H9 (cell line): ENCODE results near the gene C20orf144. TPM values are rescaled to one million over a fixed set of nuclear protein-coding genes. Genes with fewer than 3 reads are reported as not detected.

Experiments used
- DNase-seq: peaks from one replicate; pipeline ENCODE4 v3.0.0-alpha.2; 2017
- H2AFZ ChIP-seq: one replicate; pipeline ENCODE4 v1.6.1; 2013; ENCODE audit warnings: mild to moderate bottlenecking, low read length, control low read depth, moderate library complexity
- H2AK5ac ChIP-seq: 2 replicates; pipeline ENCODE4 v1.6.1; 2013; ENCODE audit warnings: low read length, control low read depth, mixed read lengths; ENCODE audit not compliant: insufficient read length
- H2BK120ac ChIP-seq: one replicate; pipeline ENCODE4 v1.6.1; 2013; ENCODE audit warnings: low read depth, mild to moderate bottlenecking, low read length, control low read depth, inconsistent platforms; ENCODE audit not compliant: poor library complexity, severe bottlenecking
- H2BK12ac ChIP-seq: 2 replicates; pipeline ENCODE4 v1.6.1; 2013; ENCODE audit warnings: low read length, control low read depth, mixed read lengths, low read depth; ENCODE audit not compliant: insufficient read length
- H2BK15ac ChIP-seq: 2 replicates; pipeline ENCODE4 v1.6.1; 2013; ENCODE audit warnings: low read depth, low read length, control low read depth
- H2BK20ac ChIP-seq: one replicate; pipeline ENCODE4 v1.6.1; 2013; ENCODE audit warnings: low read depth, mild to moderate bottlenecking, low read length, control low read depth, inconsistent platforms; ENCODE audit not compliant: poor library complexity, severe bottlenecking
- H2BK5ac ChIP-seq: 2 replicates; pipeline ENCODE4 v1.6.1; 2013; ENCODE audit warnings: low read length, control low read depth, mixed read lengths; ENCODE audit not compliant: insufficient read length
- H3K14ac ChIP-seq: 2 replicates; pipeline ENCODE4 v1.6.1; 2013; ENCODE audit warnings: low read length, control low read depth; ENCODE audit not compliant: insufficient read depth
- H3K18ac ChIP-seq: 2 replicates; pipeline ENCODE4 v1.6.1; 2013; ENCODE audit warnings: low read depth, mild to moderate bottlenecking, mixed read lengths, low read length, control low read depth; ENCODE audit not compliant: insufficient read length
- H3K23ac ChIP-seq: 2 replicates; pipeline ENCODE4 v1.6.1; 2013; ENCODE audit warnings: low read length, control low read depth, mixed read lengths, low read depth; ENCODE audit not compliant: insufficient read length
- H3K23me2 ChIP-seq: 2 replicates; pipeline ENCODE4 v1.6.1; 2013; ENCODE audit warnings: low read depth, mild to moderate bottlenecking, mixed read lengths, low read length, control low read depth; ENCODE audit not compliant: insufficient read length, poor library complexity, severe bottlenecking
- H3K27ac ChIP-seq: 2 replicates; pipeline ENCODE4 v1.5.1; 2013; ENCODE audit warnings: low read length, control low read depth, mixed read lengths, low read depth; ENCODE audit not compliant: insufficient read length
- H3K27me3 ChIP-seq: 2 replicates; pipeline ENCODE4 v1.6.1; 2013; ENCODE audit warnings: low read length, control low read depth, inconsistent platforms; ENCODE audit not compliant: insufficient read depth
- H3K4ac ChIP-seq: 2 replicates; pipeline ENCODE4 v1.6.1; 2013; ENCODE audit warnings: low read depth, mild to moderate bottlenecking, control low read depth, inconsistent platforms, low read length, moderate library complexity
- H3K4me1 ChIP-seq: 2 replicates; pipeline ENCODE4 v1.6.1; 2013; ENCODE audit warnings: low read length, control low read depth, inconsistent platforms; ENCODE audit not compliant: insufficient read depth
- H3K4me2 ChIP-seq: 2 replicates; pipeline ENCODE4 v1.6.1; 2013; ENCODE audit warnings: low read length, control low read depth, mixed read lengths; ENCODE audit not compliant: insufficient read length, insufficient read depth
- H3K56ac ChIP-seq: 2 replicates; pipeline ENCODE4 v1.6.1; 2013; ENCODE audit warnings: low read depth, mild to moderate bottlenecking, mixed read lengths, low read length, control low read depth; ENCODE audit not compliant: insufficient read length
- H3K79me1 ChIP-seq: 2 replicates; pipeline ENCODE4 v1.6.1; 2013; ENCODE audit warnings: low read depth, mild to moderate bottlenecking, moderate library complexity, low read length, control low read depth, inconsistent platforms; ENCODE audit not compliant: insufficient read depth, poor library complexity, severe bottlenecking
- H3K79me2 ChIP-seq: 2 replicates; pipeline ENCODE4 v1.6.1; 2013; ENCODE audit warnings: low read length, control low read depth, inconsistent platforms; ENCODE audit not compliant: insufficient read depth
- H3K9ac ChIP-seq: 2 replicates; pipeline ENCODE4 v1.6.1; 2013; ENCODE audit warnings: low read length, control low read depth, mixed read lengths; ENCODE audit not compliant: insufficient read length; ENCODE audit errors: extremely low read depth
- H3K9me3 ChIP-seq: one replicate; pipeline ENCODE4 v1.6.1; 2013; ENCODE audit warnings: low read depth, low read length, inconsistent platforms; ENCODE audit not compliant: control insufficient read depth
- H3T11ph ChIP-seq: one replicate; pipeline ENCODE4 v1.6.1; 2013; ENCODE audit warnings: mild to moderate bottlenecking, low read length, control low read depth, inconsistent platforms
- H4K20me1 ChIP-seq: one replicate; pipeline ENCODE4 v1.6.1; 2013; ENCODE audit not compliant: control insufficient read depth, insufficient read length, insufficient read depth
- H4K5ac ChIP-seq: 2 replicates; pipeline ENCODE4 v1.6.1; 2013; ENCODE audit warnings: low read depth, mild to moderate bottlenecking, mixed read lengths, low read length, control low read depth; ENCODE audit not compliant: insufficient read length
- H4K8ac ChIP-seq: replicated peaks from 2 replicates; pipeline ENCODE4 v1.6.1; 2013; ENCODE audit warnings: low read length, control low read depth, mixed read lengths, low read depth; ENCODE audit not compliant: insufficient read length
- H4K91ac ChIP-seq: 2 replicates; pipeline ENCODE4 v1.6.1; 2013; ENCODE audit warnings: low read depth, mild to moderate bottlenecking, moderate library complexity, mixed read lengths, low read length, control low read depth; ENCODE audit not compliant: insufficient read length
- H3K27ac Mint-ChIP-seq, 3 experiments: 2 replicates in 2 of 3; 3 replicates in 1 of 3; pipeline ENCODE4 v1.8.0; 2020 to 2021; ENCODE audit warnings: mixed read lengths in 3 of 3, mild to moderate bottlenecking in 1 of 3, moderate library complexity in 1 of 3
- H3K27me3 Mint-ChIP-seq: 2 replicates; pipeline ENCODE4 v1.8.0; 2021; ENCODE audit warnings: low read depth, mild to moderate bottlenecking, moderate library complexity, mixed read lengths
- H3K36me3 Mint-ChIP-seq, 3 experiments: 2 replicates in 2 of 3; 3 replicates in 1 of 3; pipeline ENCODE4 v1.8.0; 2020 to 2021; ENCODE audit warnings: low read depth in 3 of 3, mixed read lengths in 3 of 3; ENCODE audit not compliant: insufficient read depth in 1 of 3
- H3K4me1 Mint-ChIP-seq, 2 experiments: 2 replicates each; pipeline ENCODE4 v1.8.0; 2020; ENCODE audit warnings: mixed read lengths in 2 of 2
- H3K4me3 Mint-ChIP-seq, 2 experiments: 2 replicates in 1 of 2; 3 replicates in 1 of 2; pipeline ENCODE4 v1.8.0; 2020 to 2021; ENCODE audit warnings: mild to moderate bottlenecking in 2 of 2, mixed read lengths in 2 of 2, moderate library complexity in 1 of 2
- H3K9me3 Mint-ChIP-seq, 2 experiments: 2 replicates in 1 of 2; 3 replicates in 1 of 2; pipeline ENCODE4 v1.8.0; 2020; ENCODE audit warnings: mild to moderate bottlenecking in 2 of 2, mixed read lengths in 2 of 2, moderate library complexity in 1 of 2
- CTCF ChIP-seq: fragments of 200-600 bp; sonication (generic); conservative IDR thresholded peaks from 3 replicates; pipeline ENCODE4 v1.8.0; 2021; ENCODE audit warnings: antibody characterized with exemption, mild to moderate bottlenecking
- WGBS: extraction: QIAGEN DNeasy Blood & Tissue Kit; methylation state at CpG from one replicate; pipeline ENCODE4 v1.1.7; 2013; ENCODE audit warnings: missing lambda C conversion rate, low lambda C conversion rate, mixed read lengths; ENCODE audit not compliant: insufficient read length; ENCODE audit errors: extremely low coverage; 5-methylcytosine and 5-hydroxymethylcytosine counted together
- total RNA-seq: library from RNA; stranded (reverse); gene quantifications from 2 replicates; pipeline ENCODE4 v1.2.1, GENCODE V29; 2021

C20orf144 gene
- total RNA-seq, 1 experiment from 2014 or later: 0.26 TPM

GRCh38 chr20:33673410-33674293, 11.5 kb downstream of the C20orf144 start:
- no peak overlapping the region for H3K27ac ChIP-seq
- H3K79me2 ChIP-seq: no peaks in the 10 kb centered on the region
- no peaks in the 10 kb centered on the region for H3K27me3 ChIP-seq
- Mint-ChIP-seq H3K27me3 (peaks cover 2% of the 10 kb centered on the region), H3K4me3 (peak overlapping the region; percentile 87 to 90), H3K27ac (peak overlapping the region; percentile 13 to 95 (median 72); a peak in 4 of 7 replicates), H3K36me3 (peaks cover 35 to 62% (median 54%) of the 10 kb centered on the region in 3 experiments; a peak in 6 of 7 replicates), H3K9me3 (no peaks in the 10 kb centered on the region; a peak in 1 of 5 replicates), H3K4me1 (peaks cover 30% of the 10 kb centered on the region in 2 experiments)
- no peak overlapping the region for H3K4ac ChIP-seq
- H2BK20ac ChIP-seq: no peak overlapping the region
- no peak for TF ChIP-seq CTCF
- H3K14ac ChIP-seq: peak overlapping the region; percentile 46; the same call in 1 of the 2 replicates
- H3K9ac ChIP-seq: peak overlapping the region; percentile 34
- H3K23me2 ChIP-seq: peaks cover 21% of the 10 kb centered on the region
- H2BK12ac ChIP-seq: no peak overlapping the region
- no peak overlapping the region for H3K56ac ChIP-seq
- no peak overlapping the region for H2BK15ac ChIP-seq
- no peak overlapping the region for H3K18ac ChIP-seq
- no peaks in the 10 kb centered on the region for H4K20me1 ChIP-seq
- peaks cover 4% of the 10 kb centered on the region; the same call in 1 of the 2 replicates for H3K4me1 ChIP-seq
- H4K91ac ChIP-seq: no peak overlapping the region
- no peak overlapping the region for H3K23ac ChIP-seq
- no peaks in the 10 kb centered on the region for H3K79me1 ChIP-seq
- H2AFZ ChIP-seq: no peak overlapping the region
- no peak overlapping the region for H2BK5ac ChIP-seq
- no peak overlapping the region for H2AK5ac ChIP-seq
- H2BK120ac ChIP-seq: no peak overlapping the region
- WGBS: no CpG with 5 or more reads among the region's 29 CpGs
- H4K8ac ChIP-seq: no peak overlapping the region
- peak overlapping the region; percentile 67 for H3K4me2 ChIP-seq
- DNase-seq: no peak
- H3K9me3 ChIP-seq: no peaks in the 10 kb centered on the region
- H4K5ac ChIP-seq: no peak overlapping the region
- H3T11ph ChIP-seq: no peak overlapping the region
